HT1080 (cell line): ENCODE results near the gene POLE2. TPM values are rescaled to one million over a fixed set of nuclear protein-coding genes. Genes with fewer than 3 reads are reported as not detected.
A peak's percentile ranks its signal among the peaks of the same experiment; 100 is the strongest.
"Not testable (repeated sequence)": the region's sequence is repeated elsewhere in the genome, so short reads cannot be mapped to it uniquely, and the experiment has no call there.

Experiments used
- DNase-seq: peaks from one replicate; pipeline ENCODE4 v3.0.0-alpha.2; 2015; ENCODE audit warnings: low read depth
- small RNA-seq: library from RNA; depleted of rRNA; stranded (forward); fragments of <200 nt; gene quantifications from one replicate; pipeline ENCODE3, GENCODE V24; 2014
- total RNA-seq: library from RNA; depleted of rRNA; stranded (reverse); fragments of >200 nt; shearing (Covaris generic); gene quantifications from 2 replicates; pipeline ENCODE4 v1.2.3, GENCODE V29; 2014; rRNA removed

Gene POLE2
- total RNA-seq, 1 experiment from 2014 or later, result 19.0 TPM

- no peak for DNase-seq
These were observed 68.3 kb downstream of the POLE2 start for GRCh38 chr14:49619730-49620129.

- DNase-seq, result not testable (repeated sequence)
These were observed 68.7 kb downstream of the POLE2 start for GRCh38 chr14:49619273-49619672.

- DNase-seq, result no peak
These were observed 70.0 kb downstream of the POLE2 start for GRCh38 chr14:49617852-49618519.

GRCh38 chr14:49615776-49616175 lies 72.2 kb downstream of the POLE2 start:
- DNase-seq, result no peak

GRCh38 chr14:49614196-49614595 lies 73.8 kb downstream of the POLE2 start:
- DNase-seq, result no peak

- DNase-seq, result no peak
These were observed 75.3 kb downstream of the POLE2 start for GRCh38 chr14:49612671-49613070.

GRCh38 chr14:49612251-49612650 lies 75.8 kb downstream of the POLE2 start:
- DNase-seq, result no peak

GRCh38 chr14:49607583-49607982 lies 80.4 kb downstream of the POLE2 start:
- no peak for DNase-seq

GRCh38 chr14:49598485-49599300 lies 89.3 kb downstream of the POLE2 start, which contains the start of gene LRR1:
TSS of gene LRR1 (plus strand) at chr14:49598940. CDS start at chr14:49599021, 81 bp downstream.
- peak; percentile 80 for DNase-seq

- no peak for DNase-seq
These were observed 89.9 kb downstream of the POLE2 start for GRCh38 chr14:49598189-49598484.

- DNase-seq, result no peak
These were observed 93.5 kb downstream of the POLE2 start for GRCh38 chr14:49594347-49595091.

Small RNA genes within 50 kb of the gene (small RNA-seq; reads per million reads assigned to genes)
- not detected for gene AL139099.3
- not detected for gene RNU6ATAC30P

Other genes starting within 250 kb of the POLE2 start
- gene RPS29, start 101.8 kb downstream of the POLE2 start, total RNA-seq, result 2,458 and 5,147 TPM in 2 replicates
- gene LRR1, start 89.3 kb downstream of the POLE2 start, total RNA-seq, result 58.8 and 67.1 TPM in 2 replicates
- 283 and 317 TPM in 2 replicates for gene RPL36AL, start 67.6 kb downstream of the POLE2 start, total RNA-seq
- gene MGAT2, start 67.4 kb downstream of the POLE2 start, total RNA-seq, result 93.9 and 97.1 TPM in 2 replicates
- 26.1 and 26.6 TPM in 2 replicates for gene DNAAF2, start 53.0 kb downstream of the POLE2 start, total RNA-seq
- not detected in 2 replicates for gene KLHDC1, start 4.9 kb upstream of the POLE2 start, total RNA-seq
- gene KLHDC2, start 79.9 kb upstream of the POLE2 start, total RNA-seq, result 48.4 and 66.2 TPM in 2 replicates
- gene NEMF, start 164.6 kb upstream of the POLE2 start, total RNA-seq, result 31.2 and 38.6 TPM in 2 replicates
- 65.4 and 119 TPM in 2 replicates for gene ARF6, start 204.9 kb upstream of the POLE2 start, total RNA-seq